ENCODE results near the gene ERFE.

DNA sequence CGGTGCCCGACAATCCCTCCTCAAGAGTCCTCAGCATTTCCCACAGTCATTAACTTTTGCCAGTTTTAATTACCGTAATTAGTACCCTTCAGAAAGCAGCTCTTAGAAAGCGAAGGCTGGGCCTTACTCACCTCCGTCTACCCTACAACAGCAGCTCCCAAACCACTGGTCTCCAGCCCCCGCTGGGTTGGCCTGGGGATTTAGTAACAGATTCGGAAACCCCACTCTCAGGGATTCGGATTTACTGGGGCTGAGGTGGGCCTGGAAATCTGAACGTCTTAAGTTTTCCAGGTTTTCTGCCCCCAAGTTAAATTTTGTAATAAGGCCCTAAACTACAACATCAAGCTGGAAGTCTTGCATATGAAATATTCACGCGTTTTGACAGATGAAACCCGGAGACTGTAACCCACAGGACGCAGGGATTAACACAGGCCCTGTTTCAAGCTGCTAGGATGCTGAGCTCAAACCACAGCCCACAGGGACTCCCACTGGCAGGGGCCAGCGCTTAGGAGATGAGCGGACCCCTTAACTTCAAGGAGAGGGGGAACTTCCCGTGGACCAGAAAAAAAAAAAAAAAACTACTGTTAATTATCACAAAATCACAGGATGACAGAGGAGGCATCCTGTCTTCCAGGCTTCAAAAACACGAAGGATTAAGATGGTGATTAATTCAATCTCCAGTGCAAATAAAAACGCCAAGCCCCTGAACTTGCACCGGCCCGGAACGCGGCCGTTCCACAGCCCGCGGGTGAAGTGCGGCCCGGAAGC, 43.7 kb downstream of the ERFE start:
- TF ChIP-seq POLR2AphosphoS5 (IDR thresholded peaks at IDR 0.05) (no peak), POLR2A (IDR thresholded peaks at IDR 0.05) (no peak)
- TF ChIP-seq, protein P1, sequence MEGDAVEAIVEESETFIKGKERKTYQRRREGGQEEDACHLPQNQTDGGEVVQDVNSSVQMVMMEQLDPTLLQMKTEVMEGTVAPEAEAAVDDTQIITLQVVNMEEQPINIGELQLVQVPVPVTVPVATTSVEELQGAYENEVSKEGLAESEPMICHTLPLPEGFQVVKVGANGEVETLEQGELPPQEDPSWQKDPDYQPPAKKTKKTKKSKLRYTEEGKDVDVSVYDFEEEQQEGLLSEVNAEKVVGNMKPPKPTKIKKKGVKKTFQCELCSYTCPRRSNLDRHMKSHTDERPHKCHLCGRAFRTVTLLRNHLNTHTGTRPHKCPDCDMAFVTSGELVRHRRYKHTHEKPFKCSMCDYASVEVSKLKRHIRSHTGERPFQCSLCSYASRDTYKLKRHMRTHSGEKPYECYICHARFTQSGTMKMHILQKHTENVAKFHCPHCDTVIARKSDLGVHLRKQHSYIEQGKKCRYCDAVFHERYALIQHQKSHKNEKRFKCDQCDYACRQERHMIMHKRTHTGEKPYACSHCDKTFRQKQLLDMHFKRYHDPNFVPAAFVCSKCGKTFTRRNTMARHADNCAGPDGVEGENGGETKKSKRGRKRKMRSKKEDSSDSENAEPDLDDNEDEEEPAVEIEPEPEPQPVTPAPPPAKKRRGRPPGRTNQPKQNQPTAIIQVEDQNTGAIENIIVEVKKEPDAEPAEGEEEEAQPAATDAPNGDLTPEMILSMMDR (IDR thresholded peaks at IDR 0.05), result no peak

All from gastroesophageal sphincter (tissue), 3 donors.